NCI-H69 (cell line): Measurements from ENCODE around the gene UGT2A3.

Experiments used
- DNase-seq: peaks from one replicate; lab custom pipeline; 2025; lab: John Stamatoyannopoulos, UW

The UGT2A3 gene

DNA sequence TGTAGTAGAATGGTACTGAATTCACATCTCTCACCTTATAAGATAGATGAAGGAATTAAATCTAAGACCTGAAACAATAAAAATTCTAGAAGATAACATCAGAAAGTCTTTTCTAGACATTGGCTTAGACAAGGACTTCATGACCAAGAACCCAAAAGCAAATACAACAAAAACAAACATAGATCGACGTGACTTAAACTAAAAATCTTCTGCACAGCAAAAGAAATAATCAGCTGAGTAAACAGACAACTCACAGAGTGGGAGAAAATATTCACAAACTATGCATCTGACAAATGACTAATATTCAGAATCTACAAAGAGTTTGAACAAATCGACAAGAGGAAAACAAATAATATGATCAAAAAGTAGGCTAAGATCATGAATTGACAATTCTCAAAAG, 38.8 kb downstream of the UGT2A3 start:
- no peak for DNase-seq

GRCh38 chr4:68909385-68909784, 42.2 kb downstream of the UGT2A3 start:
- no peak for DNase-seq

DNA sequence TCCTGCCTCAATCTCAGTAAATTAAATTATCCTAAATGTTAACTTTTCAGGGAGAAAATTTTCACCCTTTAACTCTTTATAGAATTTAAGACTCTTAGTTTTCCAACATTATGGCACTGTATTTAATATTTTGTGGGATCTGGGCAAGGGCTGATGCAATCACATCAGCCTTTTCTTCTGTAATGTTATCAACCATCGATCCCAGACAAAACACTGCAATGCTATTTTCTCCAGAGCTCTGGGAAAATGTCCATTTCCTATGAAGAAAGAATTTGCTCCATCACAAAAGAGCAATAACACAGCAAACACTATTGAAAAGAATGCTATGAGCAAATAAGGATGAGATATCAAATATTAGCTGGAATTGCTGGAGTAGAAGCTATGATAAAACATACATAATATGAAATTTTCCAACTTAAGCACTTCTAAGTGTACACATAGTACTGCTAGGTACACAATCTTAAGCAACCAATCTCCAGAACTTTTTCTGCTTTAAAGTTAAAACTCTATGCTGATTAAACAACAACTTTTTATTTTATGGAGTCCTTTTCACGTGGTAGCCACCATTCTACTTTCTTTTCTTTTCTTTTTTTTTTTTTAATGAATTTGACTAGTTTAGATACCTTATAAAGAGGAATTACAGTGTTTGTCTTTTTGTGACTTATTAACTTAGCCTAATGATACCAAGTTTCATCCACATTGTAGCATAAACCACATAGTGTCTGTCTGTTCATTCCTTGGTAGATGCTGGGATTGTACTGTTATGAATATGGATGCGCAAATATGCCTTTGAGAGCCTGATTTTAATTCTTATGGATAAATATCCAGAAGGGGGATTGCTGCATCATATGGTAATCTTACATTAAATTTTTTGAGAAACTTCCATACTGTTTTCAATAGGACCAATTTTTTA, 43.6 kb downstream of the UGT2A3 start:
- no peak for DNase-seq

- DNase-seq, result no peak
These were observed 44.4 kb downstream of the UGT2A3 start for GRCh38 chr4:68907245-68907644.

DNA sequence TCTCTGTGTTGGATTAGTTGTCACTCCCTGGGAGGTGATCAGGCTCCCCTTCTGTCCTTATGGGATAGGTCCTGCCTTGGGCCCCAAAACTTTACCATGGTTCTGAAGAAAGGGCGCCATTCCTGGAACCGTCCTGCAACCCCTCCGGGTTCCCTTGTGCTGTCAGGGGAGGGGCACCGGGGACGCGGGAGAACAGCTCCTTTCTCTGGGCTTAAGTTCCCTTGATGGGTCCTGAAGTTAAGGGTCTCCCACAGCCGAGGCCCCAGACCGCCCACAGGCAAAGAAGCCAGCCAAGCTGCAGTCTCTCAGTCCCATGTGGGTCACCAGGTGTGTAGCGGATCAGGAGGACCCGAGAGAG, 44.8 kb downstream of the UGT2A3 start:
- DNase-seq, result no peak

GRCh38 chr4:68905939-68906779, 45.4 kb downstream of the UGT2A3 start:
- no peak for DNase-seq

- no peak for DNase-seq
These were observed 46.0 kb downstream of the UGT2A3 start for GRCh38 chr4:68905598-68905938.

- DNase-seq, result no peak
These were observed 46.8 kb downstream of the UGT2A3 start for GRCh38 chr4:68904786-68905185.

DNA sequence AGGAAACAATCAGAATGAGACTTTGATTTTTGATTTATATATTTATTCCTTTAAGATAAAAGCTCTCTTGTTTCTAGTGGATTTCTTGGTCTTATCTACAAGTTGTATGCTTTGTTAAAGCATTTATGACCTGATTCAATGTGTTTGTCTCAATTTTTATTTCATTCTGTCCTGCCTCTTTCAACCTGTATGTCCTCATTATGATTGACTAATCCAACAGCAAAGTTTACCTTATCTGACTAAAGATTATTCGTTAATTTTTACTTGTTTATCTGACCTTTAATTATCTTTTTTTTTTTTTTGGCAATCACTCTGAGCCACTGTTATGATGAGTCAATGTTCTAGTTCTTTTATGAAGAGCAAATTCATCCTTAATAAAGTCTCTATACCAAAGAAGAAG, 54.9 kb downstream of the UGT2A3 start:
- DNase-seq, result no peak

DNA sequence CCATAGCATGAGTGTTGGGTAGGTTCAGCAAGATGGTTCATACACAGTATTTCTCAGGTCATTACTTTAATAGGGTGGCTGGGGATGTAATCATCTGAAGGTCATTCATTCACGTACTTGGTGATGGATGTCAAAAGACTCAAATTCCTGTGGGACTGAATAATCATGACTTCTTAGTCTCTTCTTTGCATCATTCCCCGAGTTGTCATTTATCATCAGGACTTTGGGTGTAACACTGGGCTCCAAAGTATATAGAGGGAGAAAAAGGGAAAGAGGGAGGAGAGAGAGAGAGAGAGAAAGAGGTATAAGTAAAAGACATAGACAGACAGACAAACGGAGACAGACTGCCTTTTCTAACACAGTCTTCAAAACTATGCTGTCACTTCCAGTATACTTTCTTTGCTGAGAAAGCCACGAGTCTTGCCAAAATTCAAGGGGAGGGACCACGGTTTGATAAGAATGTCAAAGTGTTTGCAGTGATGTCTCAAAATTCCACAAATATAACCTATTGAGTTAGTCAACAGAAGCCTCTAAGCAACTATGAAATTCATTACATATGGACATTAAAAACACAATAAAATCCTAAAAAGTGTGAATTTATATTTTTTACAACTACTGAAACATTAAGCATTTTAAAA, 55.9 kb downstream of the UGT2A3 start:
- no peak for DNase-seq

- no peak for DNase-seq
These were observed 58.7 kb downstream of the UGT2A3 start for GRCh38 chr4:68892861-68893260.

- no peak for DNase-seq
These were observed 59.9 kb downstream of the UGT2A3 start for GRCh38 chr4:68891678-68892077.

- DNase-seq, result no peak
These were observed 66.1 kb downstream of the UGT2A3 start for GRCh38 chr4:68885545-68885944.

DNA sequence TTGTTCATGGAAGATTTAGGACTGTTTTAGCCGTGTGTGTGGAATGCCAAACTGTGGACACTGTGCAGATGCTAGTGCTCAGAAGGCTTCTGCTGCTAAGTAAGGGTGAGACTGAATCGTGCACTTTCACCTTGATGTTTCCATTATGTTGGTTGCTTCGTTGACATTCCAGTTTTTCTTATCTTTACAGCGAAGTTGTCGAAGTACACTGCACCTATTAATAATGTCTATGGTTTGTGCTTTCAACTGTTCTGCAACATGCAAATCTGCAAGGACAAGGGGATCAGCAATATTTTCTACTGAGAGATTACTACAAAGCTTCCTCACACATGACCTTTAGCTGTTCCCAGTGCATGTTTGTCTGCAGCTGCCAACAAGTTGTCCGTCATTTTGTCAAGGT, 67.7 kb downstream of the UGT2A3 start:
- no peak for DNase-seq
